ENCODE measurements around the gene FGD2.

DNA sequence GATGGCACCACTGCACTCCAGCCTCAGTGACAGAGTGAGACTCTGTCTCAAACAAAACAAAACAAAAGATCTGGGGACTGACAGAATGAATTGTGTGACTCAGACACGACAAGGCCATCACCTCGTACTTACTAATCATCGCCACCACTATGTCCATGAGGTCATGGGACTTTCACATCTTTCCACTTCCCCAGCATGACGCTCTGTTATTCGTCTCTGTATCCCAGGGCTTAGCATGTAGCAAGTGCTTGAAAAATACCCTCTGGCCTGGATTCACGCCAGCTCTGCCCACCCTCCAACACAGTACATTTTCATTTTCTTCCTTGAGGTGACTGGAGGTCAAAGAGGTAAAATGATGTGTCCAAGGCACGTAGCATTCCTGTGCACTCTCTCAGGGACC lies 27.8 kb downstream of the FGD2 start:
- TF ChIP-seq, protein P1, sequence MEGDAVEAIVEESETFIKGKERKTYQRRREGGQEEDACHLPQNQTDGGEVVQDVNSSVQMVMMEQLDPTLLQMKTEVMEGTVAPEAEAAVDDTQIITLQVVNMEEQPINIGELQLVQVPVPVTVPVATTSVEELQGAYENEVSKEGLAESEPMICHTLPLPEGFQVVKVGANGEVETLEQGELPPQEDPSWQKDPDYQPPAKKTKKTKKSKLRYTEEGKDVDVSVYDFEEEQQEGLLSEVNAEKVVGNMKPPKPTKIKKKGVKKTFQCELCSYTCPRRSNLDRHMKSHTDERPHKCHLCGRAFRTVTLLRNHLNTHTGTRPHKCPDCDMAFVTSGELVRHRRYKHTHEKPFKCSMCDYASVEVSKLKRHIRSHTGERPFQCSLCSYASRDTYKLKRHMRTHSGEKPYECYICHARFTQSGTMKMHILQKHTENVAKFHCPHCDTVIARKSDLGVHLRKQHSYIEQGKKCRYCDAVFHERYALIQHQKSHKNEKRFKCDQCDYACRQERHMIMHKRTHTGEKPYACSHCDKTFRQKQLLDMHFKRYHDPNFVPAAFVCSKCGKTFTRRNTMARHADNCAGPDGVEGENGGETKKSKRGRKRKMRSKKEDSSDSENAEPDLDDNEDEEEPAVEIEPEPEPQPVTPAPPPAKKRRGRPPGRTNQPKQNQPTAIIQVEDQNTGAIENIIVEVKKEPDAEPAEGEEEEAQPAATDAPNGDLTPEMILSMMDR (IDR thresholded peaks at IDR 0.05) = no peak
- TF ChIP-seq EZH2 (IDR thresholded peaks at IDR 0.05; ENCODE audit: borderline replicate concordance, insufficient read depth, low read depth, low read length, poor library complexity, severe bottlenecking) = no peak
